Bronchial epithelial cell (primary cell): Measurements from ENCODE around the gene PEDS1. TPM values are rescaled to one million over a fixed set of nuclear protein-coding genes. Genes with fewer than 3 reads are reported as not detected.
A peak's percentile ranks its signal among the peaks of the same experiment; 100 is the strongest.

ENCODE experiments used
- DNase-seq: peaks from one replicate; pipeline ENCODE4 v3.0.0-alpha.2; 2010; ENCODE audit warnings: low read depth
- FAIRE-seq: peaks from 2 replicates; lab custom pipeline; 2011; peaks lifted over from hg19 to GRCh38; lab: Jason Lieb, UNC
- H3K27me3 ChIP-seq: 2 replicates; pipeline ENCODE4 v1.5.1; 2011; ENCODE audit warnings: low read length; ENCODE audit not compliant: control insufficient read depth, insufficient read depth
- H3K36me3 ChIP-seq: 2 replicates; pipeline ENCODE4 v1.5.1; 2011; ENCODE audit warnings: low read length; ENCODE audit not compliant: control insufficient read depth, insufficient read depth
- H3K4me3 ChIP-seq: 2 replicates; pipeline ENCODE4 v1.5.1; 2011; ENCODE audit warnings: mild to moderate bottlenecking, low read depth, low read length, control low read depth
- total RNA-seq: library from RNA; depleted of rRNA; stranded (reverse); fragments of >200 nt; gene quantifications from 2 replicates; pipeline ENCODE4 v1.2.1, GENCODE V29; 2014
- TF ChIP-seq, protein P1 (sequence below): IDR thresholded peaks from 2 replicates; pipeline ENCODE4 v1.5.1; 2011; ENCODE audit warnings: mild to moderate bottlenecking, moderate library complexity, low read length, control low read depth, inconsistent platforms; ENCODE audit not compliant: insufficient read depth, severe bottlenecking

PEDS1 gene
- total RNA-seq, 1 donor from 2014 or later: 9.7 TPM

DNA sequence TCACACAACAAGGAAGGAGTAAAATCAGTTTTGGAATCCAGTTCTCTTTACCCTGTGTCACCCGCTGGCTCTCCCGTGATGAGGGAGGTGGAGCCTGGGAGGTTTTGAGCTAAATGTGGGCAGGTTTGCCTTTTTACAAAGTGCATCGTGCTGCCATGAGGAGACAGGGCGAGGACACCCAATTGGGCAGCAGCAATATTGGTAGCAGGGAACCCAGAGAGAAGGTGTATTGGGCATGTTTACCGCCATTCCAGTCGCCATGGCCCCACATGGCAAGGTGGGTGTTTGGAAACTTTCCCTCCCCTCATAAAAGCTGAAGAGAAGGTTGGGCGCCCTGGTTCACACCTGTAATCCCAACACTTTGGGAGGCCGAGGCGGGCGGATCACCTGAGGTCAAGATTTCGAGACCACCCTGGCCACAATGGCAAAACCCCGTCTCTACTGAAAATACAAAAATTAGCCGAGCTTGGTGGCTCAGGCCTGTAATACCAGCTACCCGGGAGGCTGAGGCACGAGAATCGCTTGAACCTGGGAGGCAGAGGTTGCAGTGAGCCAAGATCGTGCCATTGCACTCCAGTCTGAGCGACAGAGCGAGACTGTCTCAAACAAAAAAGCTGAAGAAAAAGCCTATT, 37.0 kb downstream of the PEDS1 start:
- Histone ChIP-seq H3K4me3 (peak overlapping the region; percentile 31), H3K27me3 (no peaks in the 10 kb centered on the region), H3K36me3 (no peaks in the 10 kb centered on the region)
- no peak for FAIRE-seq
- no peak for DNase-seq
- TF ChIP-seq, protein P1, sequence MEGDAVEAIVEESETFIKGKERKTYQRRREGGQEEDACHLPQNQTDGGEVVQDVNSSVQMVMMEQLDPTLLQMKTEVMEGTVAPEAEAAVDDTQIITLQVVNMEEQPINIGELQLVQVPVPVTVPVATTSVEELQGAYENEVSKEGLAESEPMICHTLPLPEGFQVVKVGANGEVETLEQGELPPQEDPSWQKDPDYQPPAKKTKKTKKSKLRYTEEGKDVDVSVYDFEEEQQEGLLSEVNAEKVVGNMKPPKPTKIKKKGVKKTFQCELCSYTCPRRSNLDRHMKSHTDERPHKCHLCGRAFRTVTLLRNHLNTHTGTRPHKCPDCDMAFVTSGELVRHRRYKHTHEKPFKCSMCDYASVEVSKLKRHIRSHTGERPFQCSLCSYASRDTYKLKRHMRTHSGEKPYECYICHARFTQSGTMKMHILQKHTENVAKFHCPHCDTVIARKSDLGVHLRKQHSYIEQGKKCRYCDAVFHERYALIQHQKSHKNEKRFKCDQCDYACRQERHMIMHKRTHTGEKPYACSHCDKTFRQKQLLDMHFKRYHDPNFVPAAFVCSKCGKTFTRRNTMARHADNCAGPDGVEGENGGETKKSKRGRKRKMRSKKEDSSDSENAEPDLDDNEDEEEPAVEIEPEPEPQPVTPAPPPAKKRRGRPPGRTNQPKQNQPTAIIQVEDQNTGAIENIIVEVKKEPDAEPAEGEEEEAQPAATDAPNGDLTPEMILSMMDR: no peak

- no peaks in the 10 kb centered on the region for H3K27me3 ChIP-seq
- FAIRE-seq: no peak
These were observed 37.7 kb downstream of the PEDS1 start for GRCh38 chr20:50115591-50116367.

DNA sequence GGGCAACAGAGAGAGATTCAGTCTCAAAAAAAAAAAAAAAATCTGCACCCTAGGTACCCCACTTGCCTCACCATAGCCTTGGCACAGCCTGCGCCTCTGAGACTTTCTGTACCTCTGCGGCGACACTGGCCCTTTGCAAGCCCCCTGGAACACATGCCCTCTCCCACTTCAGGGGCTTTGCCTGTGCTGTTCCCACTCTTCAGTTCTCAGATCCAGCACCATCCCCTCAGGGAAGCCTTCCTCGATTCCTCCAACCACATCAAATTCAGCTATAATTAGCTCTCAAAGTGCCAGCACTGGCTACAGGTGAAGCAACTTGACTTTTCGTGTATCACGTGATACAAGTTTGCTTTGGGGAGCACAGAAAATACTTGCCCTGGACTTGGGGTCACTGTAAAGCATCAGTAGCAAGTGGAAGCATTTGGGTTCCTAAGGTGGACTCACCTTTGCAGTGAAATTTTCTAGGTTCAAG, 38.4 kb downstream of the PEDS1 start:
- H3K36me3 ChIP-seq: no peaks in the 10 kb centered on the region
- no peaks in the 10 kb centered on the region for H3K27me3 ChIP-seq
- FAIRE-seq (no peak), DNase-seq (no peak)
- H3K4me3 ChIP-seq: peak overlapping the region; percentile 31
- TF ChIP-seq, protein P1: no peak

More at GRCh38 chr20:50115591-50116367, 37.7 kb downstream of the PEDS1 start:
- DNase-seq: peak; percentile 91
- H3K4me3 ChIP-seq: peak overlapping the region; percentile 31
- H3K36me3 ChIP-seq: no peaks in the 10 kb centered on the region
- TF ChIP-seq, protein P1: no peak

DNA sequence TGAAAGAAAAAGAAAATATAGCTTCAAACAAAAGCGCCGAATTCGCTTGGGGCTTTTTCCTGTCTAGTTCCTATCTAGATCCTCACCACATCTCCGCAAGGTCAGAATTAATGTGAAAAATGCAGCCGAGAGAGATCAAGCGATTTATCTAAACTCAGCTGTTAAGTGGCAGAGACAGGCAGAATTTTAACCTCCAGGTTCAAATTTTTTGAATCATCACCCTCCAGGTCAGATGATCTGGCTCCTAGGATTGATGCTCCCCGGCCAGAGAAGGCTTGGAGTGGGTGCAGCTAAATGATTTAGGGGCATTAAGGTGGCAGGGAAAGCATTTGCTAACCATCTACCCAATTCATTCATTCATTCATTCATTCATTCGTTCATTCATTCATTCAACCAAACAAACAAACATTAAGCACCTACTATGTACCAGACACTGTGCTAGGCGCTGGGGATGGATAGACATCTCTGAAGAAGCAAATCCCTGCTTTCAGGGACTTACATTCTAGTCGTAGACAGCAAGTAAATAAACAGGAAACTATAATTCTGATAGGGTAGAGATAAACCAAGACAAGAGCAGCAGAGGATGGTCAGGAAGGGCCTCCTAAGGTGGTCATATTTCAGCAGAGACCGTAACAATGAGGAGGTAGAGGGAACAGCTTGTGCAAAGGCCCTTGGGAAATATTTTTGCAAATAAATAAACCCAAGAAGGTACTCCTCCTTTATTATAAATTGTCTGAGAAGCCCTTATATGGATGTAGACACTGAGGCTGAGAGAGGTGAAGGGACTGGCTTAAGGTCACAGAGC, 39.9 kb downstream of the PEDS1 start:
- TF ChIP-seq, protein P1: no peak
- H3K4me3 ChIP-seq: peak overlapping the region; percentile 74
- H3K27me3 ChIP-seq: no peaks in the 10 kb centered on the region
- no peaks in the 10 kb centered on the region for H3K36me3 ChIP-seq
- FAIRE-seq (no peak), DNase-seq (no peak)

GRCh38 chr20:50112512-50113419, 40.8 kb downstream of the PEDS1 start, which contains the start of gene UBE2V1:
Gene UBE2V1 (minus strand): TSS chr20:50113150. CDS start chr20:50113128, 22 bp downstream.
- TF ChIP-seq, protein P1: peak; percentile 47
- H3K27me3 ChIP-seq: no peaks in the 10 kb centered on the region
- FAIRE-seq (no peak), DNase-seq (peak; percentile 86)
- H3K4me3 ChIP-seq: peak within 1 kb of the TSS; percentile 74
- H3K36me3 ChIP-seq: peaks cover 1% of the 10 kb centered on the region
